Measurements from ENCODE around the gene CNIH4.
"Not testable (repeated sequence)": the region's sequence is repeated elsewhere in the genome, so short reads cannot be mapped to it uniquely, and the experiment has no call there.

The CNIH4 gene

DNA sequence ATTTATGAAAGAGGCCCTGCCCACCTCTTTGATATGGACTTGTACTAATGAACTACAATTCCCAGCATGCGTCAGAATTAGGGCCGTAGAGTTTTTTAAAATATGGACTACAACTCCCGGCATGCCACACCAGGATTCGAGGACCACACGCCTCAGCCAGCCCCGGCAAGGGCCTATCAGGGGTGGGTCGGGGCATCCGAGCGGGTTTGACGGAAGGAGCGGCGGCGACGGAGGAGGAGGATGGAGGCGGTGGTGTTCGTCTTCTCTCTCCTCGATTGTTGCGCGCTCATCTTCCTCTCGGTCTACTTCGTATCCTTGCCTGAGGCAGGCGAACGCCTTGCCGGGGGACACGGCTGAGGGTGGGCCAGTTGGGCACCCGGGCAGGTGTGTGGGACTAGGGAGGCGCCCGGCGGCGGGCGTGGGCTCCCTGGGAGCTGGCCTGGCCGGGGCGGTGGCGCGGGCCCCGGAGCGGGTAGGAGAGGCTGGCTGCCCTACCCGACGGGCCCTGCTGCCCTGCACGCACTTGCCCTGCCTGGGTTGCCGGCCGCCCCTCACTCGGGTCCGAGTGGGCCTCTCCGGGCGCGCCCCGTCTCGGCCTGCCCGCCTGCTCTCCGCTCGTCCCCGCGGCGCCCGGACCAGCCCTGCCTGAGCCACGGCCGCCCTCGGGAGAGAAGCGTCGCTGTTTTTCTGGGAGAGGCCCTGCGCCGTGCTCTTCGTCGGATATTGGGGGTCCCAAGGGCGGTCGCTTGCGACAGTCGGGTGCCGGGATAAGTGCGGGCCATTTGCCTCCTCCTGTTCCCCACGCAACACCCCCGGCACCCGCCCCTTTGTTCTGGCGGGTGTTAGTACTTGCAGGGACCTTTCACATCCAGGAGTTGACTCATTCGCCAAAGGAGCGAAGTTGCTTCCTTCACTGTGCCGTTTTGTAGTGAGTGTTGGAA is at the start of gene CNIH4:
Gene CNIH4 (plus strand): TSS at position 195 of the 941 bp plus-strand sequence. CDS start 46 bp downstream, at position 241.
- peak; percentile 95 for DNase-seq

DNA sequence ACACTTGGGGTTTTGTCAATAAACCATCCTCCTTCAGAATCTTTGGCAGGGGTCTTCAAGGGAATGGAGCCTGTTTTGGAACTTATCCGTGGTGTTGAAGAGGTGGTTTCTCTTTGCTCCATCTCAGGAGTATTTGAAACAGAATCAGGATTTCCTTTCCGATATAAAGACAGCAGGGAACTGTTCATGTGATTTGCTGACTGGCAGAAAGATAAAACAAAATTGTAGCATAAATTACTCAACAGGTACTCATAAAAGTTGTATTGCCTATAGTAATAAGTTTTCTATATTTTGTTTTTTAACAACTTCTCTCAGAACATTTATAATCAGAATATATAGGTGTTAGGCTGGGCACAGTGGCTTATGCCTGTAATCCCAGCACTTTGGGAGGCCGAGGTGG is 48.6 kb upstream of the CNIH4 start:
- no peak for DNase-seq

DNA sequence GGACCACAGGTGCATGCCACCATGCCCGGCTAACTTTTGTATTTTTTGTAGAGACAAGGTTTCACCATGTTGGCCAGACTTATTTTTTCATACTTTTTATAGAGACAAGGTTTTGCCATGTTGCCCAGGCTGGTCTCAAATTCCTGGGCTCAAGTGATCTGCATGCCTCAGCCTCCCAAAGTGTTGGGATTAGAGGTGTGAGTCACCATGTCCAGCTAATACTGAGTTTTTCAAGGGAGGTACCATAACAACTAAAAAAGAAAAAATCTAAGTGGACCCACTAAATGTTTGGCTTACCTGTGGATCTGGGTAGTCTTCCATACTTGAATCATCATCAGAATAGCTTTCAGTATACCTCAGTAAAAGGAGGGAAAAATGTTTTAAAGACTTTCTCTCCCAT is 45.2 kb upstream of the CNIH4 start:
- DNase-seq = not testable (repeated sequence)

DNA sequence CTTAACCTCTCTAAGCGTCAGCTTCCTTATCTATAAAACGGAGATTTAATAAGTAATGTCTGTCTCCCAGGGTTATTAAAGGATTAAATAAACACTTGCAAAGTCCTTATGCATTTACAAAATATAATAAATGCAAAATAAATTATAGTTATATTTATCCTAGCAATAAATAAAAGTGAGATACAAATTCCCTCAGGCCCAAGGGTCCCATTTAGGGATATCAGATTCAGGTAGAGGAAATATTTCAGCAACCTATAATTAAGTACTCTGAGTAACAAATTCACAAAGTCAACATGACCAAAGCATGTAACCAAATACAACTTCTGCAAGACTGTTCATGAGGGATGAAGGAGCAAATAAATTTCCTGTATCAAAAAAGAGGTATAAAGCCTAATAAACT is 44.7 kb upstream of the CNIH4 start:
- DNase-seq = no peak

DNA sequence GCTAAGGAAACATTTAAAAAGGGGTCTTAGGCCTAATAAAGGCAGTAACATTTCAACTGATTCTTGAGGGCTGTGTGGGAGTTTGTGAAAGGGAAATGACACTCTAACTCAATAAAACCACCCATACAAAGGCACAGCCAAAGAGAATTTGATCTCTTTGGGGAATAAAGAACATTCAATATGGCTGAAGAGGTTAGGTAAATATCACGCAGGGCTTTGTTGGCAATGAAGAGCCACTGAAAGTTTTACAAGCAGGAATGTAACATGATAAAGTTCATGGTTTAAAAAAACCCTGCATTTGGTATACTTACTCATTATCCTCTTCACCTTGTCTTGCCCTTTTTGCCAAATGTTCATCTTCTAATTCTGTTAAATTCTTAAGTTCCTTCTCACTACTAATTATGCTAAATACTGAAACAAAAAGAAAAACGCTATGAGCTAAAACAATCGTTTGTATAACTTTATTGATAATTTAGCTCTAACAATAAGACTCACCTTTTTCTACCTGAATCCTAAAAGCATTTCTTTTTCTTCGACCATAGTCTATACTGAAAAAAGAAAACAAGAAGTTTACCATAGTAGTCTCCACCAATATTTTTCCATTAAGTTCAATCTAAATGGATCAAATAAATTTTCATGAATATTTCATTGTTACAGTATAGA is 39.2 kb upstream of the CNIH4 start:
- DNase-seq = no peak

DNA sequence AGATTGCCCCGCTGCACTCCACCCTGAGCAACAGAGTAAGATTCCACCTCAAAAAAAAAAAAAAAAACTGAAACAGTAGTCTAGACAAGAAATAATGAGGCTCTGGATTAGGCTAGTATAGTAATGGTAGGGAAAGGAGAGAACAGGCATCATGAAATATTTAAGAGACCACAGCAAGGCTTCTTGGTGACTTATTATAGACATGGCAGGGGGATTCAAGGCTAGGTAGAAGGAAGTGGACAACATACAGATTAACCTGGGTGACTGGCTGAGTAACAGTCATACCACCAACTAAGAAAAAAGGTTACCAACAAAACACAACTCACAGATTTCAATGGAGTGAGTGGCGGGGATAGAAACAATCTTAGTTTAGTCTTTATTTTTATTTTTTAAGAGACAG is 35.0 kb upstream of the CNIH4 start:
- DNase-seq = no peak

DNA sequence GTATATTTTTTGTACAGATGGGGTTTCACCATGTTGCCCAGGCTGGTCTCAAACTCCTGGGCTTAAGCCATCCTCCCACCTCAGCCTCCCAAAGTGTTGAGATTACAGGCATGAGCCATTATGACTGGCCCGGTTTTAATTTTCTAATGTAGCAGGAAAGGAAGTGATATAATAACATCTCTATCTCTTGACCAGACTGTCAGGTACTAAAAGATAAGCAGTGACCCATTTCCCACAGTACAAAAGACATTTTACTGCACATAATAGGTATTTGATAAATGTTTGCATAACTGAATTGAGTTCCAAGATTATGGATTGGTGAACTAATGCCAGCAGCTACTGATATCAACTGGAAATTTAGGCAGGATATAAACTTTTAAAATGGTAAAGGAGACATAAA is 30.7 kb upstream of the CNIH4 start:
- no peak for DNase-seq

DNA sequence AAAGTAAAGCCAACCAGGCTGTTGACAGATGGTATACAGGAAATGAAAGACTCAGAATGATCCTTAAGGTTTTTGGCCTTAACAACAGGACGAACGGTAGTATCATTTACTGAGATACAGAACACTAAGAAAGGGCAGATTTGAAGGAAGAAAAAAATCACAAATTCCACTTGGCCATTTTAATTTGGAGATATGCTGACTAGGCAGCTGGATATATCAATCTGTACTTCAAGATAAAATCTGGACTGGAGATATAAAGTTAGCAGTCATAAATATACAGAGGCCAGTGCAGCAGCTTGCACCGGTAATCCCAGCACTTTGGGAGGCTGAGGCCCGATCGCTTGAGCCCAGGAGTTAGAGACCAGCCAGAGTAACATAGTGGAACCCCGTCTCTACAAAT is 28.0 kb upstream of the CNIH4 start:
- no peak for DNase-seq

DNA sequence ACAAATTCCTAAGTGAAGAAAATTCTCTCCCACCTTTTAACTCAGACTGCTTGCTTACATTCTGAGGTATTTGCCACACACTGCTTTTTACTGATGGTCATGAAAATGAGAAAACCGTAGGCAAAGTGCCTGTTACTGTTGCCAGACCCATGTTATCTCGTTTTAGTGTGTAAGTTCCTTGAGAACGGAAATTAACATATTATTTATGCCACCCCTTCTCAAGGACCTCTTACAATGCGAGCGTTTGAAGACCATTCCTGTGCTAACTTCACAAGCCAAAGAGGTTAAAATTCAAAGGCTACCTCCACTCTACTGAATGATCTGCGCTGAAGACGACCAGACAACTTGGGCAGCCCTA is 27.2 kb upstream of the CNIH4 start:
- no peak for DNase-seq

DNA sequence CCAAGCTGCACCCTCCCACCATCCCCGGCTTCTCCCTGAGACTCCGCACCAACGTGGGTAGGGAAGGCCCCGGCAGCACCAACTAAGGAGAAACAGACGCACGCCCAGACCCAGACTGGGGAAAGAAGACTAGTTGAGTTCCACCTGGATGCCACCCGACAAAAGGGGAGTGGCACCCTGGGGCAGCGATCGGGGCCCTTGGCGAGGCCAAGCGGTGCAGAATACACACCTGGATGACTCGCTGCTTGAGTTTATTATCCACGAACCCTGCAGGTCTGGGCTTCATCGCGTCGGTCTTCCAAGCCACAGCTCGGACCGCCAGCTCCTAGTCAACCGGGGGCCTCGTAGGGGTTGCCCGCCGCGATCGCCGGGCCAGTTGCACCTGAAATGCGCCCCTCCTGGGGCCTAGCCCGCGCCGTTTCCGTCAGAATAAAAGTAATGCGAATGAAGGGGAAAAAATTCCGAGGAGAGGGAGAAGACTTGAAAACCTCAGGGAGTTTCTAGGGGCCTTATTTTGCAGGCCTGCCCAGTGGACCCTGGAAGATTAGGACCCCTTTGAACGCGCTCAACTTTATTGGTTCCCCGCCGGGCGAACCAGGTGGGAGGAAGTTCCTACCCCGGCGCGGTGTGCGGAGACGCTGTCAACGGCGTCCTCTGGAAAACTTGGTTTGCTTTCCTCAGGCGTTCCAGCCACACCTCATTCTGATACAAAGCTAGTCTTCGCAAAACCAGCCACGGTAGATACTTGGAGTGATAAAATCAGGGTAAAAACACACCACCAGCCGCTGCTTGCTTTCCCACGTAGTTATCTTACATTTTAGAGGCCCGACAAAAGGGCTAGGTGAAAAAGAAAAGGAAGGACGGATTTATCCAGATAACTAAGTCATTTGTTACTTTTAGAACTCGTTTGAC is 26.6 kb upstream of the CNIH4 start, which contains the start of gene NVL:
Gene NVL (minus strand): TSS at position 331 of the 912 bp plus-strand sequence. CDS start 45 bp downstream, at position 286.
- peak; percentile 83 for DNase-seq

DNA sequence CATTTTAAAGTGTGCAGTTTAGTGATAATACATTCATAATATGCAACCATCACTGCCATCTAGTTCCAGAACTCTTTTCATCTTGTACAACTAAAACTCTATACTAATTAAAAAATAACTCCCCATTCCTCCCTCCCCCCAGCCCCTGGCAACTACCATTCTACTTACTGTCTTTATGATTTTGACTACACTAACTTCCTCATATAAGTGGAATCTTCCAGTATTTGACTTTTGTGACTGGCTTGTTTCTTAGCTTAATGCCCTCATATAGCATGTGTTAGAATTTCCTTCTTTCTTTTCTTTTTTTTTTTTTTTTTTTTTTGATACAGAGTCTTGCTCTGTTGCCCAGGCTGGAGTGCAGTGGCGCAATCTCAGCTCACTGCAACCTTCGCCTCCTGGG is 25.4 kb upstream of the CNIH4 start:
- no peak for DNase-seq

DNA sequence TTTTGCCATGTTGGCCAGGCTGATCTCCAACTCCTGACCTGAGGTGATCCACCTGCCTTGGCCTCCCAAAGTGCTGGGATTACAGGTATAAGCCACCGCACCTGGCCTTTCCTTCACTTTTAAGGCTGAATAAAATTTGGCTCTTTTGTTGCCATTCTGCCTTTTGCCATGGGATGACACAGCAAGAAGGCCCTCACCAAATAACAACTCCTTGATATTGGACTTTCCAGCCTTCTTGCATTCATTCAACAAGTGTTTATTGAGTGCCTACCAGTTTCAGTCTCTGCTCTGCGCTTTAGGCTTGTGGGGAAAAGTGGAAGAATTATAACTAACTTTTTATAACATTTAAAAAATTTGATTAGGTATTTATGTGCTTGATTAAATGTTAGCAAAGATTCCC is 24.9 kb upstream of the CNIH4 start:
- no peak for DNase-seq

DNA sequence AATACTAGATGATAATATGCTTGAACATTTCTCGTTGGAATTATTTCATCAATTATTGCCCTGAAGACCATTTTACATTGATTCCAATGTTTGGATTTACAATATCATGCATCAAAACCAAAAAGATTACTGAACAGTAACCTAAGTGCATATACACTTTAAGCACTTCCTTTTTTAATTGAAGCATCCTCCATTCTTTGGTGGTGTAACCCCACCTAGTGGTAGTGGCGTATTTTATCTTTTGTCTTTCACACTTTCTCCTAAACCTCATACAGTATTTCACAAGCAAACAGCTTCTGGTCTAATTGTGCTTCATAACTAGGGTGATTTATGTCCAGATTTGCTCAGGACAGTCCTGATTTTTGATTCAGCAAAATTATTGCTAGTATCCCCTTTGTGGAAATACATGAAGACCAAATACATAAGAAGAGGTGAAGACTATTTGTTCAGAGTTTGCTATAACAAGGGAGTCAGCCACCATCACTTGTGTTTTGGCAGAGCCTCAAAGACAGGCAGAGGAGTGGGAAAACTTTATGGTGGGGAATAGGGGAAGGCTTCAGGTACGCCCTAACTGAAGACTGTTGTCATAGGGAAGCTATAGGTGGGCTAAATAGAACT is 23.3 kb upstream of the CNIH4 start:
- peak; percentile 73 for DNase-seq

DNA sequence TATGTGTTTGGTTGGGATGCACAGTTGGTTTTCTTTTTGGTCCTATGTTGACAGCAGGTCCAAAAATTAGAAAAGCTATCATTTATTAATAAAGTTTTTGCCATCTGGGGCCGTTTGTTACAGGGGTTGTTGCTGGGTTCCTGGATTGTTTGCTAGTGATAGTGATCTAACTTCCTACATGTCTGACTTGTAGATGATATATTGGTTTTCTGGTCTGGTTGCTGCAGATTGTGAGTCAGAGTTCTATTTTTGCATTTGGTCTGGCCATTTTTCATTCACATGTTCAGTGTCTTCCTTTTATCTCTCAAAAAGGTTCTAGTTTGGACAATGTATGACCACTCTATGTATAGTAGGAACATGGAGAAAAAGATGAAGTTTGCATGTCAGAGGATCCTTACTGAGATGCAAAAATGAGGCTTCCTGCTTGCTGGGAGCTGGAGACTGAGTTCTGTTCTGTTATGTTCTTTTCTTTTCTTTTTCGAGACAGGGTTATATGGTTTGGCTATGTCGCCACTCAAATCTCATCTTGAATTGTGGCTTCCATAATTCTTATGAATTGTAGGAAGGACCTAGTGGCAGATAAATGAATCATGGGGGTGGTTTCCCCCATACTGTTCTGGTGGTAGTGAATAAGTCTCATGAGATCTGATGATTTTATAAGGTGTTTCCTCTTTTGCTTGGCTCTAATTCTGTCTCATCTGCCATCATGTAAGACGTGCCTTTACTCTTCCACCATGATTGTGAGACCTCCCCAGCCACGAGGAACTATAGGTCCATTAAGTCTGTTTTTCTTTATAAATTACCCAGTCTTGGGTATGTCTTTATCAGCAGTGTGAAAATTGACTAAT is 22.5 kb upstream of the CNIH4 start:
- peak; percentile 27 for DNase-seq

DNA sequence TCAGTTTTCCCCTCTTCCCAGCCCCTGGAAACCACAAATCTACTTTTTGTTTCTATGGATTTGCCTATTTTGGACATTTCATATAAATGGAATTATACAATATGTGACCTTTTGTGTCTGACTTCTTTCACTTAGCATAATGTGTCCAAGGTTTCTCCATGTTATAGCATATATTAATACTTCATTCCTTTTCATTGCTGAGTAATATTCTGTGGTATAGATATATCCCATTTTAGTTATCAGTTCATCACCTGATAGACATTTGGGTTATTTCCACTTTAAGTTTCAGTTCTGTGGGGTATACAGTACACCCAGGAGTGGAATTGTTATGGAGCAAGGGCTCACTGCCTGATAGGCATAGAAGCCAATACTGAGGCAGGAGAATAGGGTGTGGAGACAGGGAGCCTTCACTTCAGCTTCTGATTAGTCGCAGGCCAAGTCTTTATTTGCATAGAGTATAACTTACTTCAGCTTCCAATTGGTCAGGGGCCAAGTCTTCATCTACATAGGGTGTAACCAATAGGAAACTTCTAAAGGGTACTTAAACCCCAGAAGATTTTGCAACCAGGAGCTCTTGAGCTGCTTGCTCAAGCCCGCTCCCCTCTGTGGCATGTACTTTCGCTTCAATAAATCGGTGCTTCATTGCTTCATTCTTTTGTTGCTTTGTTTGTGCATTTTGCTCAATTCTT is 18.4 kb upstream of the CNIH4 start:
- no peak for DNase-seq

DNA sequence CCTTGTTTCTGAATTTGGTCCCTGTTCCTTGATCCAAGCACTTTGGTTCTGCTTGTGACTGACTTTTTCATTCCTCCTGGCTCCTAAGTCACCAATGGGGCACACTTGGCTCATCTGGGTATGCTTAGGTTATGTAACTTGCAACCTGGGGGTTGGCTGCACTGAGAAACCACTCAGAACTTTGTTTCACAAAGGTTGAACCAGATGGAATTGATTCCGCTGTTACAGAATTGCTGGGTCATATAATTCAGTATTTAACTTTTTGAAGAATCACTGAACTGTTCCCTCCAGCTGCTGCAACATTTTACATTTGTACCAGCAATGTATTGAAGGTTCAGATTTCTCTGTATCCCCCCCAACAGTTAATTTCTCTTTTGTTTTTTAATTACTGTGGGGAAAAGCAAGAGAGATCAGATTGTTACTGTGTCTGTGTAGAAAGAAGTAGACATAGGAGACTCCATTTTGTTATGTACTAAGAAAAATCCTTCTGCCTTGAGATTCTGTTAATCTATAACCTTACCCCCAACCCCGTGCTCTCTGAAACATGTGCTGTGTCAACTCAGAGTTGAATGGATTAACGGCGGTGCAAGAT is 17.1 kb upstream of the CNIH4 start:
- no peak for DNase-seq

DNA sequence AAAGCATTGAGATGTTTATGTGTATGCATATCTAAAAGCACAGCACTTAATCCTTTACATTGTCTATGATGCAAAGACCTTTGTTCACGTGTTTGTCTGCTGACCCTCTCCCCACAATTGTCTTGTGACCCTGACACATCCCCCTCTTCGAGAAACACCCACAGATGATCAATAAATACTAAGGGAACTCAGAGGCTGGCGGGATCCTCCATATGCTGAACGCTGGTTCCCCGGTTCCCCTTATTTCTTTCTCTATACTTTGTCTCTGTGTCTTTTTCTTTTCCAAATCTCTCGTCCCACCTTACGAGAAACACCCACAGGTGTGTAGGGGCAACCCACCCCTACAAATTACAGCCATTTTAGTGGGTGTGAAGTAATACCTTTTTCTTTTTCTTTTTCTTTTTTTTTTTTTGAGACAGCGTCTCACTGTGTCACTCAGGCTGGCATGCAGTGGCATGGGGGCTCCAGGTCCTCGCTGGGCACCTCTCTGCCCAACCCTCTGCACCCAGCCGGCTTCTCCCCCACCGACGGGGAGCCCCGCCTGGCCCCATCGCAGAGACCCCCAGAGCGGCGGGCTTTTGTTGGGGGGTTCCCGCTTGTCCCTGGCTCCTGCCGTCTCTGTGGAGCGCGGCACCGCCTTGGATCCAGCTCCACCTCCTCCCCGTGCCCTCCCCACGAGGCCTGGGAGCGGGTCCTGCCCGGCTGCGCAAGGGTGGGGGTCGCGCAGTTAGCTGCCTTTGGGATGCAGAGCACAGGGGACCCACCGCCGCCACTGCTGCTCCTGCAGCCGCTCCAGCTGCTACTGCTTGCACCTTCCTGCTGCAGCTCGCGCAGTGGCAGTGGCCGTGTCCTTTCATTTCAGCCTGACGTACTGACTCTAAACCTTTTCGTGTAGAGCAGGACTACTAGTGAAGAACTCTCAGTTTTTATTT is 16.0 kb upstream of the CNIH4 start:
- peak; percentile 25 for DNase-seq

DNA sequence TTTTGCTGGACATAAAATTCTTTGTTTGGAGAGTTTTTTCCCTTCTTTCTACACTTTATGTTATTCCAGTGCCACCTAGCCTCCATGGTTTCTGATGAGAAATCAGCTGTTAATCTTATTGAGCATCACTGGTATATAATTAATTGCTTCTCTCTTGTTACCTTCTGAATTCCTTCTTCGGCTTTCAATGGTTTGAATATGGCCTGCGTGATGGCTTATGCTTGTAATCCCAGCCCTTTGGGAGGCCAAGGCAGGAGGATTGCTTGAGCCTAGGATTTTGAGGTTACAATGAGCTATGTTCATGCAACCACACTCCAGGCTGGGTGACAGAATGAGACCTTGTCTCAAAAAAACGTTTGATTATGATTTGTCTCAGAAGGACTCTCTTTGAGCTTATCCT is 13.0 kb upstream of the CNIH4 start:
- no peak for DNase-seq

DNA sequence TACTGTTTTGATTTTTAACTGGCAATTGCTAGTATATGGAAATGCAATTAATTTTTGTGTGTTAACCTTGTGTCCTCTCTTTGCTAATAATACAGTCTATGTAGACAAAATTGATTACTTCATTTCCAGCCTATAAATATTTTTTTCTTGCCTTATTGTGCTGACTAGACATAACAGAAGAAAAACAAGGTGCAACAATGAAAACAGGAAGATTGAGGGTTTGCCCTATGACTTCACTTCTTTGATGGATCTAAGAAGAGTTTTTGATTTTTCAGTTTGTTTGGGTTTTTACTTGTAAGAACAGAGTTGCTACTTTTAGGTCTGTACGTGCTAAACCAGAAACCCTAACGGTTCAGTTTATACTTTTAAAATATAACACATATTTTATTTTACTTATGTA is 8.5 kb upstream of the CNIH4 start:
- peak; percentile 51 for DNase-seq

All from CD4-positive, alpha-beta T cell treated with Interleukin-4 for 4 hours (primary cell).